ENCODE measurements around the gene NFIC.
A peak's percentile ranks its signal among the peaks of the same experiment; 100 is the strongest.
"Not testable (repeated sequence)": the region's sequence is repeated elsewhere in the genome, so short reads cannot be mapped to it uniquely, and the experiment has no call there.

Gene NFIC

DNA sequence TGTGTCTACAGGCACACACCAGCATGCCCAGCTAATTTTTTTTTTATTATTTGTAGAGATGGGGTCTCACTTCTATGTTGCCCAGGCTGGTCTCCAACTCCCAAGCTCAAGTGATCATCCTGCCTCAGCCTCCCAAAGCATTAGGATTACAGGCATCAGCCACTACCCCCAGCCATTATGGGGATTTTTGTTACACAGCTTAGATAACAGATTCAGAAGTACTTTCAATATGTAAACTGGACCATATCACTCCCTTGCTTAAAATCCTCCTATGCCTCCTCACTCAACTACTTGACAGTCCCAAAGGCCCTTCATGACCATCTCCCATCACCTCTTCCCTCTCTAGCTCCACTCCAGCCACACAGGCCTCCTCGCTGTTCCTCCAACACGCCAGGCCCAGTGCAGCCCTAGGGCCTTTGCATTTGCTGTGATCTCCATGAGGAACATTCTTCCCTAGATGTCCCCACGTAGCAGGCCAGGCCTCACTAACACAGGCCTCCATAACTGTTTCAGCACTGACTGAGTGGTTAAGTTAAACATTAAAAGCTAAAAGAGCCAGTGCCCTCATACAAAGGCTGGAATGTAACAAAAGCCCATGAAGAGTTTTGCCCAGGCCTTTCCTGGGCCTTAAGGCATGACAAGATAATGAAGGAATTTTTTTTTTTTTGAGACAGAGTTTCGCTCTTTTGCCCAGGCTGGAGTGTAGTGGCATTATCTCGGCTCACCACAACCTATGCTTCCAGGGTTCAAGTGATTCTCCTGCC, 131.6 kb downstream of the NFIC start:
- no peak for DNase-seq

DNA sequence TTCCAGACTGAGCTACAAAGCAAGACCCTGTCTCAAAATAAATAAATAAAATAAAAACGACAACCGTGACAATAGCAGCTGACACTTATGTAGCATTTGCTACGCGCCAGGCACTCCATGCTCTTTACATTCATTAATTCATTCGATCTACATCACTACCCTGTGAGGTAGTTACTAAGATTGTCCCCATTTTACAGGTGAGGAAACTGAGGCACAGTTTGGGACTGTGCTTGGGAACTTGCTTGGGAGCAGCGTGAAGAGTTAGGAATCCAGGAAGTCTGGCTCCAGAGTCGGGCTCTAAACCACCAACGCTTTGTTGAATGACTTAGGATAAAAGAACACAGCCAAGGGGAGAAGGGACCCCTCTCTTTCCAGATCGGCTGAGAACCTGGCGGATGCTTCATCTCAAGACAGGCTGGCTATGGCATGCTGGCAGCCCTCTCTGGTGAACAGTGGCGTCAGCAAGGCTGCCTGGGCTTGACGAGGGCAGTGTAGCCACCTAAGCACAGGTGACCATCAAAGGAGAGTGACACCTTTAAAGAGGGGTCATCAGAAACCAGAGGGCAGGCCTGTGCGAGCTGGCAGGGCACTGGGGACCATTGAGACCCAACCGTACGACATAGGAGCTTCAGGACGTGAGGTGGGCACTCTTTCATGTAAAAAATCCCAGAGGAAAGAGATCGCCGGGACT, 133.5 kb downstream of the NFIC start:
- no peak for DNase-seq

DNA sequence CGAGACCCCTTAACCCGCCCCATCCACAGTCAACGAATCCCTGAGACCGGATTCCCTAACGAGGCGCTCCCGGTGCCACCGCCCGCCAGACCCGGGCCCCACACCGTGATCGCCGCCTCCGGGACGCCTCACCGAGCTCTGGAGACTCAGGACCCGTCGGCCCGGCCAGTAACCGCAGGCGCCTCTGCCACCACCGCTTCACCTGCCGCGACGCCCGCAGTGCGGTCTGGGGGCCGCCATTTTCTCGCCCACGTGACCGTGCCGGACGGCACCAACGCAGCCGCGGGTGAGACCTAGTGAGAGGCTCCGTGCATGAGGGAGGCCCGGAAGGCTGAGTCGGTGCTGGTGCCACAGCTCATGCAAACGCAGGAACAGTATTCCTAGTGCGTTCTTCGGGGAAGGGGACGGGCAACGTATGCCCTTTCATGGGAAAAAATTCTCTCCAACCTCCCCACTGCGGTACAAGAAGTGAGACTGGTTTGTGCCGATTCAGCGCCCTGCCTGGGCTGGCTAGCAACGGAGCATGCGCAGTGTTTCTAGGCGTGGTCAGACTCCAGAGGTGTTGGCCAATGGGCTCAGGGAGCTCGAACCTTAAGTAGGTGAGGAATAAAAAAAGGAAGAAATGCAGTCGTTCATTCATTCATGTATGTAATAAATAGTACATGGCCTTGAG, 134.2 kb downstream of the NFIC start, which contains the start of gene DOHH:
DOHH (minus strand) TSS at position 246 of the 673 bp plus-strand sequence. CDS start 3,860 bp downstream, outside the sequence.
- peak; percentile 93 to 95 for DNase-seq

DNA sequence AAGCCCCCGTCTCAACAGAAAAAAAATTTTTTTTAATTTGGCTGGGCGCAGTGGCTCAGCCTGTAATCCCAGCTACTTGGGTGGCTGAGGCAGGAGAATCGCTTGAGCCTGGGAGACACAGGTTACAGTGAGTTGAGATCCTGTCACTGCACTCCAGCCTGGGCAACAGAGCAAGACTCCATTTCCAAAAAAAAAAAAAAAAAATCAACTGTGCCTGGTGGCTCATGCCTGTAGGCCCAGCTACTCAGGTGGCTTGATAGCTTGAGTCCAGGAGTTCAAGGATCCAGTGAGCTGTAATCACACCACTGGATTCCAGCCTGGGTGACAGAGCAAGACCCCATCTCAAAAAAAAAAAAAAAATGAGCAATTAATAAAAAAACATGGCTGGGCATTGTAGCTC, 135.4 kb downstream of the NFIC start:
- no peak for DNase-seq

DNA sequence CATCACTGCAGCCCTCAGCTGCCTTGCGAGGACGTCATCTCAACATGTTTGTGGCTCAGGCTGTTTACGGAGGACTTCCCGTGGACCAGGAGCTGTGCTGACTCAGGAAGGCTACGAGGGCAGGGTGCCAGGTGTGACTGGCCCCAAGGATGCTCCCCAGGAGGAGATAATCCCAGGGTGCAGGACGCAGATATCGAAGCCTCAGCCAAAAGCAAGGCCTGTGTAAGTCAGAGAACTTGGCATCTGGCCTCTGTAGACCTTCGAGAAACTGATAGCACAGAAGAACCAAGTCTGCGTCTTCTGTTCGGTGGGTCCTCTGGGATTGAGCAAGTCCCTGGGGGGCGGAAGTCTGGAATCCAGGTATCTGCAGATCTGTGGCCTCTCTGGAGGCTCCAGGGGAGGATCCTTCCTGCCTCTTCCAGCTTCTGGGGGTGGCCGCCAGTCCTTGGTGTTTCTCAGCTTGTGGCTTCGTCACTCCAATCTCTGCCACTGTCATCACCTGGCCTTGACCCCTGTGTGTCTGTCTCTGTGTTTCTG, 136.7 kb downstream of the NFIC start:
- DNase-seq = no peak

DNA sequence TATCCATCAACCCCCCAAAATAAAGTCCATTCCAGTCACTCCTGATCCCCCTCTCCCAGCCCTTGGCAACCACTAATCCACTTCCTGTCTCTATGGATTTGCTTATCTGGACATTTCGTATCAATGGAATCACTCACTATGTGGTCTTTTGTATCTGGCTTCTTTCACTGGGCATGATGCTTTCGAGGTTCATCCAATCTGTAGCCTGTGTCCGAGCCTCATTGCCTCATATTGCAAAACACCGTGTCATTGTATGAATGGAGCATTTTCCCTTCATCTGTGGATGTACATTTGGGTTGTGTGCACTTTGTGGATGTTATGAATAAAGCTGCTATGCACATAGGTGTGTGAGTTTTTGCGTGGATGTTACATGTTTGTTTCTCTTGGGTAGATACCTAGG, 138.4 kb downstream of the NFIC start:
- DNase-seq = no peak

DNA sequence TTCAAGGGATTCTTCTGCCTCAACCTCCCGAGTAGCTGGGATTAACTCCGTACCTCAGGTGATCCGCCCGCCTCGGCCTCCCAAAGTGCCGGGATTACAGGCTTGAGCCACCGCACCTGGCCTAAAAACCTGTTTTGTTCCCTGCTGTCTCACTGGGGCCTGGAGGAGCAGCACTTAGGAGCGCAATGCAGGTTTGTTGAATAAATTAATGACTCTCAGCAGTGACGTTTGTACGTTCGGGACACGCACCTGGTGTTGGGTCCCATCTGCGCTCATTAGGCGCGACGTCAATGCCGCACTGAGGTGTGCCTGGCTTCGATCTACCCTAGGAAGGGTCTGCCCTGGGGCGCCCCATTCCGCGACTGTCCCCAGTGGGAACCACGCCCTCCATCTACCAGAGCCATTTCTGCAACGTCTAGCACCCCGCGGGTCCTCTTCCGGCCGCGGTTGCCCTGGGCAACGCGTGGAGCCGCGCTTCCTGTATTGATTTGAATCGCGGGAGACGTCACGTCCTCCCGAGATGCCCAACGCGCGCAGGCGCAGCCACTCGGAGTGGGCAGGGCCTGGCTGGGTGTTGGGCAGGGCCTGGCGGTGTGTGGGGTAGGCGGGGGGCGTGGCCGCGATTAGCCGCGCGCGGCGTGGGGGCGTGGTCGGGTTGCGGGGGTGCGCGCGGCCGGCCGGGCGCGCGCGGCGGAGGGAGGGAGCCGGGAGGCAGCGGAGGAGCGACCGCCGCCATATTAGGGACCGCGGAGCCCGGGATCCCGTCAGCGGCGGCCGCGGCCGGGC, 139.4 kb downstream of the NFIC start, which contains the start of gene FZR1:
FZR1 (plus strand) TSS at position 714 of the 786 bp plus-strand sequence. CDS start 16,679 bp downstream, outside the sequence.
- DNase-seq = peak; percentile 95 to 96

DNA sequence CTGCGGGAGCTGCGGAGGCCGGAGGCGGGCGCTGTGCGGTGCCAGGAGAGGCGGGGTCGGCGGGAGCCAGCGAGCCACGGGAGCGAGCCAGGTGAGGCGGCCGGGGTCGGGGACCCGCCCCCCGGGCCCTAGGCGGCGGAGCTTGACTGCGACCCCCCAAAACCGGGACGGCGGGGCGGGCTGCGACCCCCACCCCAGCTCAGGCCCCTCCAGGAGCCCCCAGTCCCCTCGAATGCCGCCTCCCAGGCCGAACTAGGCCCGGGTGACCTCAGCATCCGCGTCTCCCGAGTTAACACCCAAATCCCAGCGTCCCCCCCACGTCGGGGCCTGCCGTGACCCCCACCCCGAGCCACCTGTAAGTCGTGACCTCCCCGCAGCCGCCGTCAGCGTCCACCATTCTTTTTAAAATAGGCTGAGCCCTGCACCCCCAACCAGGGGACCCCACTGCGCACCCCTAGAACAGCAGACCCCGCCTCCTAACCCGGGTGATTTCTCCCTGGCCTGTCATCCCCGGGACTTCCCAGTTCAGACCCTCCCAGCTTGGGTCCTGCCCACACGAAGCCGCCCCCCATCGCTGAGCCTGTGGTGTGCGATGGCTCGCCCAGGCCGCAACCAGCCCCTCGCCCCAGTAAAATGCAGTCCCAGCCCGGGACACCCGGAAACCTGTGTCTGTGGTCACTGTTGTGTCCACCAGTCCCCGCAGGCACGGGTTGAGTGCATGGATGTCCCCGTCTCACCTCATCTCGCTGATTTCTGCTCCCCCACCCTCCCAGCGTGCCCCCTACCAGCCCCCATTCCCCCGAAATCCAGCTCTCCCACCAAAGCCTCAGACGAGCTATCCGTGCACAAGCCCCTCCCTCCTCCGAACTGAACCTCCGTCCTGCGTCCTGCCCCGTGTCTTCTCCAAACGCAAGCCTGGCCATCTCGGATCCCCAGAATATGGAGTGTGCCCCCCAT, 140.3 kb downstream of the NFIC start:
- no peak for DNase-seq

DNA sequence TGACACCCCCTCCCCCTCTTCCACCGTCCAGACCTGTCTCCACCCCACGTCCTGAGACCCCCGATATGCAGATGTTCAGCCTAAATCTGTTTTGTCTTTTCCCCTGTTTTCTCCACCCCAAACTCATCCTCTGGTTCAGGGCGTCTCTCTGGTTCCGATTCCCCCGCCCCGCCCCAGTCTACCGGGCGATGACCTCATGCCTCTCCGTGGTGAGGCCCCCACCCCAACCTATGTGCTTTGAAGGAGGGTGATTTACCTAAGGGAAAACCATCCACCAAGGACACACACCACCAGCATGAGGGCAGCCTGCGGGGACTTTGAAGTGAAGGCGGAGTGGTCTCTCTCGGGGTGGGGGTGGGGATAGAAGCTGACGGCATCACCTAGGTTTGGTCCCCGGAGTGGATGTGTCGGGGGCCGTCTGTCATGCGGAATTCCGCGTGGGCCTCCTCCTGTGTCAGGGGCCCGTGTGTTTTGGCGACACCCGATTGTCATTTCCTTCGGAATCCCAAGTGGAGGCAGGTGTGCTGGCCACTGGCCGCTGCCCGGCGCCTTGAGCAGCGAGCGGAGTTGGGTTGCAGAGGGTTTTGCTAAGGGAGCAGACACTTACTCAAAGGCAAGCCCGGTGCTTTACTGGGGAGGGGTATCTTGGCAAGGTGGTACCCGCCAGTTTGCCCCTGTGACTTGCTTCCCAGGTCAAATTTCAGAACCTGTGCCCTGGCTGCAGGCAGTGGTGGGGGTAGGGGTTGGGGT, 141.2 kb downstream of the NFIC start:
- DNase-seq = no peak

DNA sequence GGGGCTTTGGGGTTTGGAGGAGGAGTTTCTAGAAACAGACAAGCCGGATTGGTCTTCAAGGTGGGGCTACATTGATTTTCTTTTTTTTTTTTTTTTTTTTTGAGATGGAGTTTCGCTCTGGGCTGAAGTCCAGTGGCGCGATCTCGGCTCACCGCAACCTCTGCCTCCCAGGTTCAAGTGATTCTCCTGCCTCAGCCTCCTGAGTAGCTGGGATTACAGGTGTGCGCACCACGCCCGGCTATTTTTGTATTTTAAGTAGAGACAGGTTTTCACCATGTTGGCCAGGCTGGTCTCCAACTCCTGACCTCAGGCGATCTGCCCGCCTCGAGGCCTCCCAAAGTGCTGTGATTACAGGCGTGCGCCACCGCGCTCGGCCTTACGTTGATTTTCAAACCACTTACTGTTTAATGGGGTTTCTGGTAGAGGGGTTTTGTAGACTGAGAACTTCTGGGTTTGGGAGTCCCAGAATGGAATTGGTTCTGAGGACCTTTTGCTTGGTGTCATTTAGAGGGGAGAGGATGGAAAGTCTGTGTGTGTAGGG, 141.8 kb downstream of the NFIC start:
- not testable (repeated sequence) for DNase-seq

DNA sequence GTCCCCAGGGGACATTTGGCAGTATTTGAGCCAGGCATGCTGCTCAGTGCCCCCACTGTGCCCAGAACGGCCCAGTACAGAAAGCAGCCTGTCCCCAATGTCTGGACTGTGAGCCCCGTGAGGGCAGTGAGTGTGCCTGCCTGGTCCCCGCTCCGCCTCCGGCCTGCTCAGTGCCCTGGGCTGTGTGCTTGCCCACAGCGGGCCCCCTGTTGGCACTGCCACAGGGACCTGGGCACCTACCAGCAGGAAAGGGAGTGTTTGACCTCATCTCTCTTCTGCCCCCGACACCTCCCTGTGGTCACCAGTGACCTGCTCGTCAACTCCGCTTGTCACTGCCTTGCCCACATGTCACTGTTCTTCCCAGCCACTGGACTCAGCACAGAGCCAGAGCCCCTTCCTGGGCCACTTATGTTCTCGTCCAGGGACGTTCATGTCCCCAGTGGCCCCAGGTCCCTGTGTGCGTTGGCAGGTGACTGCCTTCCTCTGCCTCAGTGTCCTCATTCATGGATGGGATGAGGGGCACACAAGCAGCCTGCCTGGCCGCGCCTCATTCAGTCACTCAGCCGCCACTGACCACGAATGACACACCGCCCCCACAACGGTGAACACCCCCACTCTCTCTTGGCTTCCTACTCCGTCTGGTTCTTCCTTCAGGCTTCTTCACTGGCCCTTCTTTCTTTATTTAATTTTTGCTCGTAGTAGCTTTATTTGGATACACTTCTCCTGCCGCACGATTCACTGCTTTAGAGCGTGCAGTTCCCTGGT, 142.6 kb downstream of the NFIC start:
- no peak for DNase-seq

DNA sequence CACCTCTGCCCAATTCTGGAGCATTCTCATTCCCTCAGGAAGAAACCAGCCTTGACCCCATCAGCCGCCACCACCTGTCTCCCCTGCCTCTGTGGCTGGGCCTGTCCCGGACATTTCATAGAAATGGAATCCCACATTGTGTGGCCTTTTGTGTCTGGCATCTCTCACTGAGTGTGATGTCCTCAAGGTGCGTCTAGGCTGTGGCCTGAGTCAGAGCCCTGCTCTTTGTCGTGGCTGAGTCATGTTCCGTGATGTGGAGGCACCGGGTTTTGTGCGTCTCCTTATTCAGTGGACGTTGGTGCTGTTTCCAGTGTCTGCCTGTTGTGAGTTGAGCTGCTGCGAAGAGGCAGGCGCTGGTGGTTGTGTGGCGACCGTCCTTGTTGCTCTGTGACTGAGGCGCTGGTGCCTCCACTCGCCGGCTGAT, 143.2 kb downstream of the NFIC start:
- DNase-seq = no peak

DNA sequence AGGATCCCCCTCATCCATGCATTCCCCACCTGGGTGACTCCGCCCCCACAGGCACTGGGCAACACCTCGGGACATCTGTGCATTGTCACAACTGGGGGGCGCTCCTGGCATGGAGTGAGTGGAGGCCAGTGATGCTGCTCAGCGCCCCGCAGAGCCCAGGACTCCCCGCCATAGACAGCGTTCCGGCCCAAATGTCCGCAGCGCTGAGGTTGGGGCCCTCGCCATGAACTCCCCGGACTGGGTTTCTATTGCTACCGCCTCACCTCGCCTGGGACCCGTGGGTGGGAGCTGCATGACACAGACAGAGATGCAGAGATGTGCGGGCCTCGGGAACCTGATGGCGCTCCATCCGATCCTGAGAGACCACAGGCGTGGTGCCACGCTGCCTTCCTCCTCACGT, 144.3 kb downstream of the NFIC start:
- no peak for DNase-seq

DNA sequence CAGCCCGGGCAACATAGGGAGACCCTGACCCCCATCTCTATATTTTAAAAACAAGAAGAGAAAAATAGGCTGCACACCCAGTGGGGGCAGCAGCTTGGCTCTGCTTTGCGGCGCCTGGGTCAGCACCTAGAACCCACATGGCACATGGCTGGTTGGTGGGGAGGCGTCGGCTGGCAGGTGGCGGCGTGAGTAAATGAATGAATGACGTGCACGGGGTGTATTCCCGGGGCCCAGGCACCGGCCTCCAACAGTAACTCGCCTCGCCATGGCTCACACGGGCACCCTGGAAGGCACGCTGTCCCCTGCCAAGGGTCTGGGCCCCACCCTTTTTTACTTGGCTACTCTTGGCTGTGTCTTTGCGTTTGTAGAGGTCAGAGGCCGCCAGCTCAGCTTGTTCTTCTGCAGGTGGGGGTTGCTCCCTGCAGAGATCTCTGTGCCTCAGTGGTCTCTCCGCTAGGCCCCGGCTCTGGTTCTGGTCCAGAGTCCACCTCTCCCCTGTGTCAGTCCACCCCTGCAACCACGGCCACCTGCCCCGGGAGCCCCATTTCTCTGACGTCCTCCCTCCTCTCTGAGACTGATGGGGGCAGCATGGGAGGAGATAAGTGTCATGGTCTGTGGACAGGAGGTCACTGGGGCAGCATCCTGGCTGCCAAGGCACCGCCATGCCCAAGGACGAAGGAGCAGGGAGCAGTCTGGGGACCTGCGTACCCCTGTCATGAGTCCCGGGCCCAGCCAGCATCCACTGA, 145.3 kb downstream of the NFIC start:
- no peak for DNase-seq

DNA sequence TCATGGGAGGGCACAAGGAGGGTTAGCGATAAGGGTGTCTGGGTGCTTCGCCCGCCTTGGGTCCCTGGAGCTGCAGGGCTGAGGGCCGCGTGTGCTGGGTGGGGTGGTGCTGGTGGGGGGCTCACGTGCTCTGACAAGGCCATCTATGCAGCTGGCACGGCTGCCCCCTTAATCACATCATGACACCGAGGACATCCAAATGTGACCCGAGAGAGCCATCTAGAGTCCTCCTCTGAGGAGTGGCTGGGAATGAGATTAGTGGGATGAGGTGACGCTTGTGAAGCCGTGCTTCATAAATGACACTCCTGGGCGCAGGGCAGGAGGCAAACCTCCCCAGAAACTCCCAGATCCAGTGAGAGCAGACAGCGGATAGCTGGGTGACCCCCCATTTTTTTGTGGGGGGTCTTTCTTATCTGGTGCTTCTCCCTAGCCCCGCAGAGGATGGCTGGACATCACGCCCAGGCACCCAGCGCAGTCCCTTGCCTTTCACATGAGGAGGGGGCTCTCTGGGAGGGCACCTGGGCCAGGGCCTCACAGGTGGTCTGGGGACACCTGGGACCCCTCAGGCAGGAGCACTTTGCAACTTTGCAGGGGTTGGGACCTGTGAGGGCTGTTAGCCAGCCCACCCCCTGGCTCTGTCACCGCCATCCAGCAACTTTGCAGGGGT, 146.3 kb downstream of the NFIC start:
- no peak for DNase-seq

DNA sequence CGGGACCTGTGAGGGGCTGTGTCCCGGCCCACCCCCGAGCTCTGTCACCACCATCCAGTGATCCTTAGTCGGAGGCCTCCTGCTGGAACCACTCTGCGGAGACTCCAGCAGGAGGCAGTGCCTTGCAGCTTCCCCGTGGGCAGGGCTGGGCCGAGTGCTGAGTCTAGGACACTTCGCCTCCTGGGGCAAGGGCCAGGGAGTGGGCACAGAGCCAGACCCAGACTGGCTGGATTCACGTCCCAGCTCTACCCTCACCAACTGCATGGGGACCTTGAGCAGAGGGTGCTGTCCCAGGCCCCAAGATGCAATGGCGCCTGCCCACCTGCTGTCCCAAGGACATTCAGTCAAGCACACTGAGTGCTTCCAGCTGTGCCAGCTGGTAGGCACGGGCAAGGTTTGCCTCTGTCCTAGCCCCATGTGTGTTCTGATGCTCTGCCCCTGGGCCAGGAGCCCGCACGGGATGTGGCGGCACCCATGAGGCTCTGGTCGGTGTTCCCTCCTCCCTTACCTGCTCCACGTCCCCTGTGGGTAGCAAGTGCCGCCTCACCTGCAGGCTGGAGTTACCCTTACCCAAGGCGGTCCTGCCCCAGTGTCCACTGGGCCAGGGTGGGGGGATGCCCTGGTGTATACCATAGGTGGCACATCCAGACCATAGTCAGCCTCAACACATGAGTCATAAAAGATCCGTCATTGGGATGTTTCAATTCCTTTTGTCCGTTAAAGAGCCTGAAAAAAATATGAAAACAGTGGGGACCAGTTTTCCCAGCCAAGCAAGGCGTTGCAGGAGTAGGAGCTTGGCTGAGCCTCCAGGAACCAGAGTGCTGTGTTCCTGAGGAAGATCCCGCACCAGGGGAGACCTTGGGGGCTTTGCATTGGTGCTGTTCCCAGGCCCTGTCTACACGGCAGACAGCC, 147.1 kb downstream of the NFIC start:
- DNase-seq = no peak

DNA sequence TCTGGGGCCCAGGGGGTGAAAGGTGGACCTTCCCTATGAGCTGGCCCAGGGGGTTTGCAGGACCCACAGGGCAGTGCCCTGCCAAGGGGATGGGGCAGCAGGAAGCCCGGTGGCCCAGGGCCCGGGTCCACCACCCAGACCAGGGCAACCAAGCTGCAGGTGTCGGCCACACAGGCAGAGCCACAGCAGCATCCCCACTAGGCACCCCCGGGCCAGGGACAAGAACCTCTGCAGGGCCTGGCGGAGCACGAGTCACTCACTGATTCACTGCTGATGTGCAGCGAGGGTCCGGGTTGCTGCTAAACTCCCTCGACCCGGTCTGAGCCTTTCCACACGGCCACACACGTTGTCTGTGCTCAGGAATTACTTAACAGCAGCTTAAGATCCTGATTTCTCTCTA, 148.5 kb downstream of the NFIC start:
- DNase-seq = no peak

All from SHP77 (cell line).